Astrocyte (in vitro differentiated cells and primary cell): ENCODE measurements around the gene HS3ST3A1. TPM values are rescaled to one million over a fixed set of nuclear protein-coding genes. Genes with fewer than 3 reads are reported as not detected.

Experiments used
- DNase-seq: peaks from one replicate; pipeline ENCODE4 v3.0.0-alpha.2; 2010; ENCODE audit warnings: low read depth
- FAIRE-seq: peaks from 2 replicates; lab custom pipeline; 2011; peaks lifted over from hg19 to GRCh38; lab: Jason Lieb, UNC
- H2AFZ ChIP-seq: 2 replicates; pipeline ENCODE4 v1.6.0; 2012; ENCODE audit warnings: low read depth, low read length, inconsistent platforms
- H3K27ac ChIP-seq: 2 replicates; pipeline ENCODE4 v1.5.1; 2011; ENCODE audit warnings: low read depth, low read length, inconsistent platforms
- H3K27me3 ChIP-seq: 2 replicates; pipeline ENCODE4 v1.6.0; 2011; ENCODE audit warnings: low read length, inconsistent platforms; ENCODE audit not compliant: insufficient read depth
- H3K36me3 ChIP-seq: 2 replicates; pipeline ENCODE4 v1.5.1; 2011; ENCODE audit warnings: low read length, inconsistent platforms; ENCODE audit not compliant: insufficient read depth
- H3K4me1 ChIP-seq: 2 replicates; pipeline ENCODE4 v1.5.1; 2011; ENCODE audit warnings: low read length, inconsistent platforms; ENCODE audit not compliant: insufficient read depth
- H3K4me2 ChIP-seq: 2 replicates; pipeline ENCODE4 v1.6.0; 2012; ENCODE audit warnings: low read length, inconsistent platforms
- H3K4me3 ChIP-seq: 2 replicates; pipeline ENCODE4 v1.5.1; 2011; ENCODE audit warnings: low read depth, mild to moderate bottlenecking, low read length, inconsistent platforms; ENCODE audit not compliant: insufficient read depth
- H3K79me2 ChIP-seq: 2 replicates; pipeline ENCODE4 v1.6.0; 2012; ENCODE audit warnings: mild to moderate bottlenecking, low read length, inconsistent platforms; ENCODE audit not compliant: insufficient read depth
- H3K9ac ChIP-seq: 2 replicates; pipeline ENCODE4 v1.6.0; 2012; ENCODE audit warnings: mild to moderate bottlenecking, low read length, inconsistent platforms
- H3K9me3 ChIP-seq: 2 replicates; pipeline ENCODE4 v1.5.1; 2012; ENCODE audit warnings: low read depth, mild to moderate bottlenecking, low read length, inconsistent platforms; ENCODE audit not compliant: insufficient read depth
- H4K20me1 ChIP-seq: 2 replicates; pipeline ENCODE4 v1.6.0; 2012; ENCODE audit warnings: low read length, inconsistent platforms; ENCODE audit not compliant: insufficient read depth
- H3K27ac Mint-ChIP-seq: one replicate; pipeline ENCODE4 v1.8.0; 2021; ENCODE audit warnings: mild to moderate bottlenecking, mixed read lengths; ENCODE audit not compliant: unreplicated experiment
- H3K27me3 Mint-ChIP-seq: one replicate; pipeline ENCODE4 v1.8.0; 2021; ENCODE audit warnings: low read depth, mixed read lengths; ENCODE audit not compliant: unreplicated experiment
- H3K36me3 Mint-ChIP-seq: one replicate; pipeline ENCODE4 v1.8.0; 2021; ENCODE audit warnings: low read depth, mixed read lengths; ENCODE audit not compliant: unreplicated experiment
- H3K4me1 Mint-ChIP-seq: one replicate; pipeline ENCODE4 v1.8.0; 2021; ENCODE audit warnings: low read depth, mixed read lengths; ENCODE audit not compliant: unreplicated experiment
- H3K4me3 Mint-ChIP-seq: one replicate; pipeline ENCODE4 v1.8.0; 2021; ENCODE audit warnings: mild to moderate bottlenecking, moderate library complexity, mixed read lengths; ENCODE audit not compliant: unreplicated experiment
- H3K9me3 Mint-ChIP-seq: one replicate; pipeline ENCODE4 v1.8.0; 2021; ENCODE audit warnings: mild to moderate bottlenecking, mixed read lengths; ENCODE audit not compliant: unreplicated experiment
- EZH2 ChIP-seq: IDR thresholded peaks from 2 replicates; pipeline ENCODE4 v1.6.1; 2012; ENCODE audit warnings: mild to moderate bottlenecking, low read length, inconsistent platforms; ENCODE audit not compliant: insufficient read depth
- total RNA-seq: library from RNA; stranded (reverse); gene quantifications from 2 replicates; pipeline ENCODE4 v1.2.1, GENCODE V29; 2021
- TF ChIP-seq, protein P1 (sequence below): IDR thresholded peaks from 2 replicates; pipeline ENCODE4 v1.5.1; 2011; ENCODE audit warnings: low read depth, mild to moderate bottlenecking, inconsistent platforms, low read length, moderate library complexity; ENCODE audit not compliant: insufficient read depth

The HS3ST3A1 gene
- total RNA-seq, 1 donor from 2014 or later = 7.6 TPM

DNA sequence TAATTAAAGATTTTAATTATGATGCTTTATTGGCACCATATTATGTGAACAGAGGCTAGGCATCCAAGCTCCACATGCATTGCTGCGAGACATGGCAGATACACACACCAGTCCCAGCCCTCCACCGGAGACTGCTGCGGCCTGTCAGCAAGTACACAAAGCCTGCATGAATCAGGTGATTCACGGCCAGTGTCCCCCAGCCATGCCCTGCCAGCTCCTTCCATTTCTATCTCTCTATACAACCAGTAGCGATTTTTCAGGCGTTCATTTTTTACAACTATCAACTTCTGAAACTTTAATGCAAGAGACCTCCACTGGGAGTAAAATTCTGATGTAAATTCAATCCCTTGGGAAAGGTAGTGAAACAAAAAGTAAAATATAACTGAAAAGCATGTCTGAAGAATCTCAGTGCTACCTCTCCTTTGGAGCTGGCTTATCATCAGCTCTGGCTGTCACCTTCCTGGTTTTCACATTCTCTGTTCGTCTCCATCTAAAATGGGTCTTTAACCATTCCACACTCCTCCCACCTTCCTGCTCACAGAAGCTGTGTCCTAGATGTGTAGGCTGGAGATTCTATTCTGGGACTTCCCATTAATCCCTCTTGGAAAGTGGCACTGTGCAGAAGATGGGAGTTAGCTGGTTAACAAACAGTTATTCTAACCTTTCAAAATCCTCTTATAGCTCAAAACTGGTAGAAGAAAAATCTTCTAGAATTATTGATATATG lies 32.2 kb downstream of the HS3ST3A1 start:
- peak overlapping the region; percentile 66 for H3K4me2 ChIP-seq
- Mint-ChIP-seq H3K27me3 (no peaks in the 10 kb centered on the region), H3K4me1 (peaks cover 29% of the 10 kb centered on the region), H3K27ac (peak overlapping the region; percentile 22), H3K4me3 (peak overlapping the region; percentile 37), H3K9me3 (peaks cover 12% of the 10 kb centered on the region), H3K36me3 (peaks cover 22% of the 10 kb centered on the region)
- peaks cover 5% of the 10 kb centered on the region for H3K9me3 ChIP-seq
- no peaks in the 10 kb centered on the region for H3K27me3 ChIP-seq
- peaks cover 86% of the 10 kb centered on the region for H3K79me2 ChIP-seq
- H3K4me3 ChIP-seq = peak overlapping the region; percentile 13
- H4K20me1 ChIP-seq = no peaks in the 10 kb centered on the region
- peak overlapping the region; percentile 42 for H3K27ac ChIP-seq
- TF ChIP-seq, protein P1, sequence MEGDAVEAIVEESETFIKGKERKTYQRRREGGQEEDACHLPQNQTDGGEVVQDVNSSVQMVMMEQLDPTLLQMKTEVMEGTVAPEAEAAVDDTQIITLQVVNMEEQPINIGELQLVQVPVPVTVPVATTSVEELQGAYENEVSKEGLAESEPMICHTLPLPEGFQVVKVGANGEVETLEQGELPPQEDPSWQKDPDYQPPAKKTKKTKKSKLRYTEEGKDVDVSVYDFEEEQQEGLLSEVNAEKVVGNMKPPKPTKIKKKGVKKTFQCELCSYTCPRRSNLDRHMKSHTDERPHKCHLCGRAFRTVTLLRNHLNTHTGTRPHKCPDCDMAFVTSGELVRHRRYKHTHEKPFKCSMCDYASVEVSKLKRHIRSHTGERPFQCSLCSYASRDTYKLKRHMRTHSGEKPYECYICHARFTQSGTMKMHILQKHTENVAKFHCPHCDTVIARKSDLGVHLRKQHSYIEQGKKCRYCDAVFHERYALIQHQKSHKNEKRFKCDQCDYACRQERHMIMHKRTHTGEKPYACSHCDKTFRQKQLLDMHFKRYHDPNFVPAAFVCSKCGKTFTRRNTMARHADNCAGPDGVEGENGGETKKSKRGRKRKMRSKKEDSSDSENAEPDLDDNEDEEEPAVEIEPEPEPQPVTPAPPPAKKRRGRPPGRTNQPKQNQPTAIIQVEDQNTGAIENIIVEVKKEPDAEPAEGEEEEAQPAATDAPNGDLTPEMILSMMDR = no peak
- TF ChIP-seq EZH2 = no peak
- H3K4me1 ChIP-seq = peaks cover 25% of the 10 kb centered on the region
- no peak for FAIRE-seq
- peaks cover 8% of the 10 kb centered on the region for H3K36me3 ChIP-seq
- DNase-seq = peak; percentile 58
- H2AFZ ChIP-seq = no peak overlapping the region
- H3K9ac ChIP-seq = peak overlapping the region; percentile 59

DNA sequence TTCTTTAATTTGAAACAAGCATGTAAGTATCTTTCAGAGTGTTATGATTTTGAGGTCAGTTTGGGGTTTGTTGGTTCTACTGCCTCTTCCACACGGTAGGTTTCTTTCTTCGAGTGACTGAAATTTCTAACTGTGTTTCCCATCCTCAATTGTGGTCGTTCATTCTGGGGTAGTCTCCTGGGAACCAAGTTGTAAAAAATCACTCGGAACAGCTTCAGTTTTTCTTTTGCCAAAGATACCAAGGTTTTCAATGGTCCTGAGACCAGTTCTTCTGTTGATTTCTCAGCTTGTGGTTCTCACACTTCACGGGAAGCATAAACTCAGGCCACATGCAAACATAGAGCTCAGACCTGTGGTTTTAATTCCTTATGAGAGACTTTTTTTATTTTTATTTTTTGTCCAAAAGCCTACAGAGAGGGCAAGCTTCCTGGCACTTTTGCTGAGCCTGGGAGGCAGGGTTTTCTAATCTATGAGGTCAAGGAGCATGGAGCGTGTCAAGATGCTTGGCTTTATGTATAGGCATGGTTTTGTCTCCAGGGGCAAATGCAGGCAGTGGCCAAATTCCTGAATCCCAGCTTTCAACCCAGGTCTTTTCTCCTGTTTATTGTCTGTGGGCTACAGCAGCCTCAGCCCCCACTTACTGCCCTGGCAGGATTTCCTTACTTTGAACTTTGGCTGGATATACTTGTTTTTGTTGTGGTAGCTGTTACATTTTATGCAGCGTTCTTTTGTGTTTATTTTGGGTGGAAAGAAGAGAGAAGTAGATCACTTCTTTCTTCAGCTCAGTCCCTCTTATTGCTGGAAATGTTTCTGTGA lies 32.9 kb downstream of the HS3ST3A1 start:
- Mint-ChIP-seq H3K27me3 (no peaks in the 10 kb centered on the region), H3K9me3 (peaks cover 12% of the 10 kb centered on the region), H3K4me1 (peaks cover 29% of the 10 kb centered on the region), H3K4me3 (no peak overlapping the region), H3K36me3 (peaks cover 22% of the 10 kb centered on the region), H3K27ac (peak overlapping the region; percentile 22)
- peaks cover 90% of the 10 kb centered on the region for H3K79me2 ChIP-seq
- H3K9ac ChIP-seq = peak overlapping the region; percentile 59
- H3K27me3 ChIP-seq = no peaks in the 10 kb centered on the region
- peaks cover 8% of the 10 kb centered on the region for H3K36me3 ChIP-seq
- DNase-seq (peak; percentile 64), FAIRE-seq (no peak)
- peaks cover 25% of the 10 kb centered on the region for H3K4me1 ChIP-seq
- H4K20me1 ChIP-seq = no peaks in the 10 kb centered on the region
- peak overlapping the region; percentile 66 for H3K4me2 ChIP-seq
- H2AFZ ChIP-seq = no peak overlapping the region
- peak overlapping the region; percentile 13 for H3K4me3 ChIP-seq
- peaks cover 5% of the 10 kb centered on the region for H3K9me3 ChIP-seq
- H3K27ac ChIP-seq = peak overlapping the region; percentile 42
- TF ChIP-seq, protein P1 = no peak
- TF ChIP-seq EZH2 = no peak
